ENCODE measurements around the gene DTNB.

The DTNB gene

GRCh38 chr2:25594991-25595390 lies 78.4 kb downstream of the DTNB start:
- TF ChIP-seq GATA3 (IDR thresholded peaks at IDR 0.05; ENCODE audit: low read depth, low read length) (no peak), GATA2 (IDR thresholded peaks at IDR 0.05; ENCODE audit: low read depth, low read length) (no peak)

- TF ChIP-seq GATA3 (IDR thresholded peaks at IDR 0.05; ENCODE audit: low read depth, low read length) (no peak), GATA2 (IDR thresholded peaks at IDR 0.05; ENCODE audit: low read depth, low read length) (no peak)
Measured at GRCh38 chr2:25592766-25593292, 80.5 kb downstream of the DTNB start.

DNA sequence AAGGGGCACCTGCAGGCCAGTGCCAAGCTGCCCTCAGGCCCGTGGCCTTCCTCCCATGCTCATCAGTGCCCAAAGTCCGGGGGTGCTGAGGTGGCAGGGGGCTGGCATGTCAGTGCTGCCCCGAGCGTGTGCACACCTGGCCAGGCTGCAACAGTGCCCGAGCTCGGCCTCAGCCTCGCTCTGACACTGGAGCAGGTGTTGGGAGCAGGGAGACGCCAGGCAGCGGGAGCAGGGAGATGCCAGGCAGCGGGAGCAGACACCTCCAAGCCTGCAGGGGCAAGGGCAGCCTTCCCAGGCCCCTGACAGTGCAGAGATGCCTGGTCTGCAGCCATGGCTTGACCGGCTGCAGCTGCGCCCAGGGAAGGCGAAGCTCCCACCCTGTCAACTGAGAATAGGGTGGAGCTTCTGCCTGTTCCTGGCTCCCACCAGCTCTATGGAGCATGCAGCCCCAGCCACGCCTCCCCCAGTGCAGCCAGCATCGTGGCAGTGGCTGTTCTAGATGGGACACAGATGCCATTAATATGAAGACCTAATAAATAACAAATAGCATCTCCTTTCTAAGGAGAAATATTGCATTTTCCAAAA lies 82.4 kb downstream of the DTNB start:
- no peak for TF ChIP-seq GATA3 (IDR thresholded peaks at IDR 0.05; ENCODE audit: low read depth, low read length)
- no peak for TF ChIP-seq GATA2 (IDR thresholded peaks at IDR 0.05; ENCODE audit: low read depth, low read length)

- TF ChIP-seq GATA2 (IDR thresholded peaks at IDR 0.05; ENCODE audit: low read depth, low read length) (no peak), GATA3 (IDR thresholded peaks at IDR 0.05; ENCODE audit: low read depth, low read length) (no peak)
Measured at GRCh38 chr2:25589676-25590205, 83.6 kb downstream of the DTNB start.

- TF ChIP-seq GATA2 (IDR thresholded peaks at IDR 0.05; ENCODE audit: low read depth, low read length) (no peak), GATA3 (IDR thresholded peaks at IDR 0.05; ENCODE audit: low read depth, low read length) (no peak)
Measured at GRCh38 chr2:25588576-25588975, 84.8 kb downstream of the DTNB start.

DNA sequence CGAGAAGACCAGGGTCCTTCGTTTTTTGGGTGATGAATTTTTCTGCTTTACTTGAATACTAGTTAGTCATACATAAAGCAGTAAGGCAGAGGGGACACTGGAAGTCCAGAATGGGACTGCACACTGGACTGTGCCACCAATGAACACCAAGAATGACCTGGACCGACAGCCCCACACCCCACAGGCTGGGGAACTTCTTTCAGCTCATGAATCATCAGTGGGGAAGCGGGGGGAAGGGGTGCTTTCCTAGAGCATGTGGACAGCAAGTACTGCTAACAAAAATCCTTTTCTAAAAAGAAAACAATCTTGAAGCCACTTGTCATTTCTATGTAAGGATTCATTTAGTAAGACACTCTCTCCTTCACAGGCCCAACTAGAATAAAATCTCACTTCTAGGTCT lies 86.0 kb downstream of the DTNB start:
- TF ChIP-seq GATA2 (IDR thresholded peaks at IDR 0.05; ENCODE audit: low read depth, low read length), result no peak

- TF ChIP-seq GATA3 (IDR thresholded peaks at IDR 0.05; ENCODE audit: low read depth, low read length), result peak; percentile 67
- peak; percentile 90 for TF ChIP-seq GATA2 (IDR thresholded peaks at IDR 0.05; ENCODE audit: low read depth, low read length)
Measured at GRCh38 chr2:25586726-25587144, 86.6 kb downstream of the DTNB start.

- TF ChIP-seq GATA2 (IDR thresholded peaks at IDR 0.05; ENCODE audit: low read depth, low read length), result no peak
- TF ChIP-seq GATA3 (IDR thresholded peaks at IDR 0.05; ENCODE audit: low read depth, low read length), result no peak
Measured at GRCh38 chr2:25585189-25585588, 88.2 kb downstream of the DTNB start.

GRCh38 chr2:25582077-25582830 lies 91.1 kb downstream of the DTNB start:
- TF ChIP-seq GATA3 (IDR thresholded peaks at IDR 0.05; ENCODE audit: low read depth, low read length) (no peak), GATA2 (IDR thresholded peaks at IDR 0.05; ENCODE audit: low read depth, low read length) (no peak)

- TF ChIP-seq GATA3 (IDR thresholded peaks at IDR 0.05; ENCODE audit: low read depth, low read length), result no peak
- no peak for TF ChIP-seq GATA2 (IDR thresholded peaks at IDR 0.05; ENCODE audit: low read depth, low read length)
Measured at GRCh38 chr2:25576596-25576995, 96.8 kb downstream of the DTNB start.

DNA sequence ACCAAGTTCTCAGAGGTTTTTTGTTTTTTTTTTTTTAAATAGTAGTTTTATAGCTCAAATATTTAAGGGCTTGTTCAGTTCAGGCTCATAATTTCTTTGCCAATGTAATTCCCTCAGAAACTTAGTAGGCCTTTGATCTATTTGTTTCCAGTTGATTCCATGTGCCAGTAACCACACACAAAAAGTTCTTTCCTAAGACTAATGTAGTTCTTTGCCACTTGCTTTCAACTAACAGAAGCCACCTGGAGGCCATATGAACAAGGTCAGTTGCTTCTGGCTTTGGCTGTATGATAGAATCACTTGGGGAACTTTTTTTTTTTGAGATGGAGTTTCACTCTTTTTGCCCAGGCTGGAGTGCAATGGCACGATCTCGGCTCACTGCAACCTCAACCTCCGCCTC lies 100.7 kb downstream of the DTNB start:
- no peak for TF ChIP-seq GATA3 (IDR thresholded peaks at IDR 0.05; ENCODE audit: low read depth, low read length)
- no peak for TF ChIP-seq GATA2 (IDR thresholded peaks at IDR 0.05; ENCODE audit: low read depth, low read length)

DNA sequence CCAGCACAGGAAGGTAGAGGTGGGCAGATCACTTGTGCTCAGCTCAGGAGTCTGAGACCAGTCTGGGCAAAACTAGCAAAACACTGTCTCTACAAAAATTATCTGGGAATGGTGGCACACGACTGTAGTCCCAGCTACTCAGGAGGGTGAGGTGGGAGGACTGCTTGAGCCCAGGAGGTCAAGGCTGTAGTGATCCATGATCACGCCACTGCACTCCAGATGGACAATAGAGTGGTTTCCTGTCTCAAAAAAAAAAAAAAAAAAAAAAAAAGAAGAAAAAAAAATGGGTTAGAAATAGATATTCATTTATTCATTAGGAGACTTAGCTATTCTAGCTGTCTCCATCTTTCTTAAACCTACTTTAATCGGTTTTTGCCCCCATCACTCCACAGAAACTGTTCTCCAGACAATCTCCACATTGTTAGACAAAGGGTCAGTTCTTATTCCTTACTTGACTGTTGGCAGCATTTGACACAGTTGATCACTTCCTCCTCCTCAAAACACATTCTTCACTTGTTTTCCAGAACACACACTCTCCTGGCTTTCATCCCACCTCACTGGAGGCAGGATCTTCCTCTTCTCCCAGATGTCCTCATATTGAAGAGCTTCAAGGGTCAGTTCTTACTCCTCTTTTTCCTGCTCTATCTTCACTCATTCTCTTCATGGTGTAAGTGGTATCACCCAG lies 103.1 kb downstream of the DTNB start:
- TF ChIP-seq GATA3 (IDR thresholded peaks at IDR 0.05; ENCODE audit: low read depth, low read length), result no peak
- TF ChIP-seq GATA2 (IDR thresholded peaks at IDR 0.05; ENCODE audit: low read depth, low read length), result no peak

DNA sequence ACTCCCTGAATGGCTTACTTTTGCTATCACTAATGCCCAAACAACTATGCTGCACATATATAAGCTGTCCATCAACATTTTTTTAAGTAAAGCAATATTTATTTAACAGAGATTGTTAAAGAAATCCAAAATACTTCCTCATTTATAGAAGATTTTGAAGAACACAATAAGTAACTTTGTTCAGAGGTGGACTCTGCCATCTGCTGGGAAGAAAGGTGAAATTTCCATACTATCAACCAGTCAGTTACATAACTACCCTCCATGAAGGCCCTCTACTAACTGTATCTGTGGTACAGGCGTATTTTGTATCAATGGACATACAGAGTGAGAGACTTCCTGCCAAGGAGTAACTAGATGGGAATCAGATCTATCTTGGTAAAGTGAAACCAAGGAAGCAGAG lies 106.0 kb downstream of the DTNB start:
- TF ChIP-seq GATA3 (IDR thresholded peaks at IDR 0.05; ENCODE audit: low read depth, low read length) (no peak), GATA2 (IDR thresholded peaks at IDR 0.05; ENCODE audit: low read depth, low read length) (no peak)

- TF ChIP-seq GATA3 (IDR thresholded peaks at IDR 0.05; ENCODE audit: low read depth, low read length) (no peak), GATA2 (IDR thresholded peaks at IDR 0.05; ENCODE audit: low read depth, low read length) (no peak)
Measured at GRCh38 chr2:25566694-25567093, 106.7 kb downstream of the DTNB start.
